Measurements from ENCODE around the gene ABTB1. TPM values are rescaled to one million over a fixed set of nuclear protein-coding genes. Genes with fewer than 3 reads are reported as not detected.

ABTB1 gene
- total RNA-seq, 1 experiment from 2014 or later: 27.2 TPM

DNA sequence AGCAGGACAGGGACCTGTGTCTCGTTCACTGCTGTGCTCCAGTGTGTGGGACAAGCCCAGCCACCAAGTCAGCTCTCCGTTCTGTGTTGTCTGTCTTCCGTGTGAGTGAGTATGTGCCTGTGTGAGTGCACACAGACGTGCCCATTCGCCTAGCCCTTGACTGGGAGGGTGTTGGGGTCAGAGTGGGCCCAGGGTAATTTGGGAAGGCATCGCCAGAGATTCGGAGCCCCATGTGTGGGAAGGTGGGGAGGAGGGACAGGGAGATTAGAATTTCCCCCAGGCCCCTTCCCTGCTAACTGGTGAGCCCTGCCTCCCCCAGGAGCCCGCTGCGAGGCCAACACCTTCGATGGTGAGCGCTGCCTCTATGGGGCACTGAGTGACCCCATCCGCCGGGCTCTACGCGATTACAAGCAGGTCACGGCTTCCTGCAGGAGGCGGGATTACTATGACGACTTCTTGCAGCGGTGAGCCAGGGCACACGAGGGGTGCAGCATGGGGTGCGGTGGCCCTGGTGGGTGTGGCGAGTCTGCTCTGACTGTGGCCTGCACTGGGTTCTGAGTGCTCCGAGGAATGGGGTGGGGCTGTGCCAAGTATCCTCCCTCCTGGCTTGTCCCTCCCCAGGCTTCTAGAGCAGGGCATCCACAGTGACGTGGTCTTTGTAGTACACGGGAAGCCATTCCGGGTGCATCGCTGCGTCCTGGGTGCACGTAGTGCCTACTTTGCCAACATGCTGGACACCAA, 3.1 kb downstream of the ABTB1 start:
- Mint-ChIP-seq H3K9me3 (ENCODE audit: low read depth, unreplicated experiment) (no peaks in the 10 kb centered on the region), H3K4me3 (ENCODE audit: low read depth, unreplicated experiment) (no peak overlapping the region), H3K36me3 (ENCODE audit: insufficient read depth, unreplicated experiment) (peaks cover 42% of the 10 kb centered on the region), H3K4me1 (ENCODE audit: low read depth, unreplicated experiment) (peaks cover 13% of the 10 kb centered on the region), H3K27me3 (ENCODE audit: unreplicated experiment) (no peaks in the 10 kb centered on the region), H3K27ac (ENCODE audit: unreplicated experiment) (no peak overlapping the region)
- intact Hi-C loops (cut with micrococcal nuclease; ENCODE audit: unreplicated experiment): no loop called here
- DNase-seq: no peak
- no TSS peak for BruUV-seq (replicated peaks)
- TF ChIP-seq, protein P1, sequence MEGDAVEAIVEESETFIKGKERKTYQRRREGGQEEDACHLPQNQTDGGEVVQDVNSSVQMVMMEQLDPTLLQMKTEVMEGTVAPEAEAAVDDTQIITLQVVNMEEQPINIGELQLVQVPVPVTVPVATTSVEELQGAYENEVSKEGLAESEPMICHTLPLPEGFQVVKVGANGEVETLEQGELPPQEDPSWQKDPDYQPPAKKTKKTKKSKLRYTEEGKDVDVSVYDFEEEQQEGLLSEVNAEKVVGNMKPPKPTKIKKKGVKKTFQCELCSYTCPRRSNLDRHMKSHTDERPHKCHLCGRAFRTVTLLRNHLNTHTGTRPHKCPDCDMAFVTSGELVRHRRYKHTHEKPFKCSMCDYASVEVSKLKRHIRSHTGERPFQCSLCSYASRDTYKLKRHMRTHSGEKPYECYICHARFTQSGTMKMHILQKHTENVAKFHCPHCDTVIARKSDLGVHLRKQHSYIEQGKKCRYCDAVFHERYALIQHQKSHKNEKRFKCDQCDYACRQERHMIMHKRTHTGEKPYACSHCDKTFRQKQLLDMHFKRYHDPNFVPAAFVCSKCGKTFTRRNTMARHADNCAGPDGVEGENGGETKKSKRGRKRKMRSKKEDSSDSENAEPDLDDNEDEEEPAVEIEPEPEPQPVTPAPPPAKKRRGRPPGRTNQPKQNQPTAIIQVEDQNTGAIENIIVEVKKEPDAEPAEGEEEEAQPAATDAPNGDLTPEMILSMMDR (IDR thresholded peaks at IDR 0.05; ENCODE audit: unreplicated experiment): no peak
- CTCF ChIA-PET: interaction anchor here (0.7 kb wide), 1 partner anchor 35 kb away, joined by 4 read pairs; no protein-coding TSS in a partner anchor

DNA sequence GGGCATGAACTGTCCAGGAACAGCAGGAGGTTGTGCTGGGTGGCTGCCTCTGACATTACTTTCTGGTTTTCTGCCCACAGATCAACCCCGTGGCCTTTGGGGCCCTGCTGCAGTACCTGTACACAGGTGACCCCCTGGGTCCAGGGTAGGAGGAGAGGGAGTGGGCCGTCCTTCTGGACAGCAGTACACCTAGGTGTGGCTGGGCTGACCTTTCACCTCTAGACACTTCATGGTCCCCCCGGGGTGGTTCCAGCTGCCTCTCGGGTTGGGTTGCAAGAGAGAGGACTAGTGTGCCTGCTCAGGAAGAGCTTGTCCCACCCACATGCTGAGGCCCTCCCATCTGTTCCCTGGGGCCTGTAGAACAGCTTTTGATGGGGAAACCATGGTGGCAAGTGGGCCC, 3.7 kb downstream of the ABTB1 start:
- DNase-seq: no peak
- H3K9me3 Mint-ChIP-seq (ENCODE audit: low read depth, unreplicated experiment): no peaks in the 10 kb centered on the region
- peaks cover 13% of the 10 kb centered on the region for H3K4me1 Mint-ChIP-seq (ENCODE audit: low read depth, unreplicated experiment)
- H3K4me3 Mint-ChIP-seq (ENCODE audit: low read depth, unreplicated experiment): no peak overlapping the region
- BruUV-seq (replicated peaks): no TSS peak
- CTCF ChIA-PET: no interaction called here
- H3K27me3 Mint-ChIP-seq (ENCODE audit: unreplicated experiment): no peaks in the 10 kb centered on the region
- TF ChIP-seq, protein P1 (IDR thresholded peaks at IDR 0.05; ENCODE audit: unreplicated experiment): no peak
- no peak overlapping the region for H3K27ac Mint-ChIP-seq (ENCODE audit: unreplicated experiment)
- peaks cover 36% of the 10 kb centered on the region for H3K36me3 Mint-ChIP-seq (ENCODE audit: insufficient read depth, unreplicated experiment)
- intact Hi-C loops (cut with micrococcal nuclease; ENCODE audit: unreplicated experiment): no loop called here

DNA sequence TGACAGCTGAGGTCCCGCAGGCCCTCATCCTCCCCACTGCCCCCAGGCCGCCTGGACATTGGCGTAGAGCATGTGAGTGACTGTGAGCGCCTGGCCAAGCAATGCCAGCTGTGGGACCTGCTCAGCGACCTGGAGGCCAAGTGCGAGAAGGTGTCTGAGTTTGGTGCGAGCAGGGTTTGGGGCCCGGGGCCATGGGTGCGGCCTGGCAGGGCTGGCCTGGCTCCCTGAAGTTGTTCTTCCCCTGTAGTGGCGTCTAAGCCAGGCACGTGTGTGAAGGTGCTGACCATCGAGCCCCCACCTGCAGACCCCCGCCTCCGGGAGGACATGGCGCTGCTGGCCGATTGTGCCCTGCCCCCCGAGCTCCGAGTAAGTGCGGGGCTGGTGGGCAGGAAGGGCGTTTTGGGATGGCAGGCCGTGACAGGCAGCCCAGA, 4.2 kb downstream of the ABTB1 start:
- H3K27ac Mint-ChIP-seq (ENCODE audit: unreplicated experiment): no peak overlapping the region
- CTCF ChIA-PET: no interaction called here
- H3K9me3 Mint-ChIP-seq (ENCODE audit: low read depth, unreplicated experiment): no peaks in the 10 kb centered on the region
- no peaks in the 10 kb centered on the region for H3K27me3 Mint-ChIP-seq (ENCODE audit: unreplicated experiment)
- peaks cover 13% of the 10 kb centered on the region for H3K4me1 Mint-ChIP-seq (ENCODE audit: low read depth, unreplicated experiment)
- TF ChIP-seq, protein P1 (IDR thresholded peaks at IDR 0.05; ENCODE audit: unreplicated experiment): no peak
- BruUV-seq (replicated peaks): no TSS peak
- no peak overlapping the region for H3K4me3 Mint-ChIP-seq (ENCODE audit: low read depth, unreplicated experiment)
- no peak for DNase-seq
- intact Hi-C loops (cut with micrococcal nuclease; ENCODE audit: unreplicated experiment): no loop called here
- peaks cover 31% of the 10 kb centered on the region for H3K36me3 Mint-ChIP-seq (ENCODE audit: insufficient read depth, unreplicated experiment)

DNA sequence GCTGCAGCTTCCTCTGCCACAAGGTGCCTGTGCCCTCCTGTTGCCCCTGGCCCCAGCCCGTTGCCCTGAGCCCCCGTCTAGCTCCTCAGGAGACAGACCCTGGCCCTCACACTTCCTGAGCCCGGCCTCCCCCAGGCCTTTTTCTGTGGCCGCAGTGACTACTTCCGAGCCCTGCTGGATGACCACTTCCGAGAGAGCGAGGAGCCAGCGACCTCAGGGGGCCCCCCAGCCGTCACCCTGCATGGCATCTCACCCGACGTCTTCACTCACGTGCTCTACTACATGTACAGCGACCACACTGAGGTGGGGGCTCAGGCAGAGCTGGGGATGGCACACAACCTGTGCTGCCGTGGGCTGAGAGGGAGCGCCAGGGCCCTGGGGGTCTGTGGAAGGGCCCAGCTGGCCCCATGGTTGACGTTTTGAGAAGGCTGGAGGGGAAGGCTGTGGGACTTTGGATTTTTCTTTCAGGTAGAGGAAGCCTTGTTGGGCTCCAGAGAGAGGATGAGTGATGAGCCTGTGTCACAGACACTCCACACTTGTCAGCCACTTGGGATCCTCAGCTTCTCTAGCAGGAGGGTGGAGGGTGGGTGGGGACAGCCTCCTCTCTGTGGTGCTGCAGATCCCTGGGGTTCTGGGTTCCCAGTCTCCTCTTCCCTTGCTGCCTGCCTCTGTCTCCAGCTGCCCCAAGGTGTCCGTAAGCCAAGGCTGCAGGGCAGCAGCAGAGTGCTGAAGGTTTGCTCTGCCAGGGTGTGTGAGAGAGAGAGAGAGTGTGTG, 5.0 kb downstream of the ABTB1 start:
- peaks cover 23% of the 10 kb centered on the region for H3K36me3 Mint-ChIP-seq (ENCODE audit: insufficient read depth, unreplicated experiment)
- no peak overlapping the region for H3K27ac Mint-ChIP-seq (ENCODE audit: unreplicated experiment)
- no peak for DNase-seq
- peaks cover 13% of the 10 kb centered on the region for H3K4me1 Mint-ChIP-seq (ENCODE audit: low read depth, unreplicated experiment)
- no peaks in the 10 kb centered on the region for H3K27me3 Mint-ChIP-seq (ENCODE audit: unreplicated experiment)
- no TSS peak for BruUV-seq (replicated peaks)
- CTCF ChIA-PET: no interaction called here
- H3K9me3 Mint-ChIP-seq (ENCODE audit: low read depth, unreplicated experiment): no peaks in the 10 kb centered on the region
- intact Hi-C loops (cut with micrococcal nuclease; ENCODE audit: unreplicated experiment): no loop called here
- no peak overlapping the region for H3K4me3 Mint-ChIP-seq (ENCODE audit: low read depth, unreplicated experiment)
- TF ChIP-seq, protein P1 (IDR thresholded peaks at IDR 0.05; ENCODE audit: unreplicated experiment): no peak
